Measurements from ENCODE around the gene SIM2.

SIM2 gene

DNA sequence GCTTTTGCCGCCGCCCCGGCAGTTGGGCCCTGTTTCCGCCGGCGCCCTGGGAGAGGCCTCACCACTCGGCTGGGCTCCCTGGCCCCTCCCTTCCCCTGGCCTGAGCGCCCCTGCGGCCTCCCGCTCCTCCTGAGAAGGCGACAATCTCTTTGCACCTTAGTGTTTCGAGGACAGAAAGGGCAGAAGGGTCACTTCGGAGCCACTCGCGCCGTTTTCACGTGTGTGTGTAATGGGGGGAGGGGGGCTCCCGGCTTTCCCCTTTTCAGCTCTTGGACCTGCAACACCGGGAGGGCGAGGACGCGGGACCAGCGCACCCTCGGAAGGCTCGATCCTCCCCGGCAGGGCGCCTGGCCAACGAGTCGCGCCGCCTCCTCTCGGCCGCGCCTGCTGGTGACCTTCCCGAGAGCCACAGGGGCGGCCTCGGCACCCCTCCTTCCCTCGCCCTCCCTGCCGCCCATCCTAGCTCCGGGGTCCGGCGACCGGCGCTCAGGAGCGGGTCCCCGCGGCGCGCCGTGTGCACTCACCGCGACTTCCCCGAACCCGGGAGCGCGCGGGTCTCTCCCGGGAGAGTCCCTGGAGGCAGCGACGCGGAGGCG lies 432 bp upstream of the SIM2 start:
- Histone ChIP-seq H3K4me3 (ENCODE audit: low read length) (no peak overlapping the region), H3F3A (ENCODE audit: control insufficient read depth, insufficient read depth) (no peaks in the 10 kb centered on the region), H3K36me3 (ENCODE audit: control insufficient read depth, low read length) (no peaks in the 10 kb centered on the region), H3K27me3 (ENCODE audit: control insufficient read depth, low read length) (peaks cover 6% of the 10 kb centered on the region; the same call in 1 of the 2 replicates), H3K9me2 (replicated peaks; ENCODE audit: control insufficient read depth, low read length) (no peaks in the 10 kb centered on the region), H3K4me2 (ENCODE audit: low read length) (no peak overlapping the region), H3K79me2 (ENCODE audit: control insufficient read depth, low read length) (no peaks in the 10 kb centered on the region), H4K20me1 (ENCODE audit: control insufficient read depth, insufficient read depth, low read depth, low read length) (no peaks in the 10 kb centered on the region), H3K27ac (ENCODE audit: low read depth, low read length) (no peak overlapping the region), H3K4me1 (ENCODE audit: control insufficient read depth, low read length) (no peaks in the 10 kb centered on the region), H3K9me3 (ENCODE audit: control insufficient read depth, insufficient read depth, low read length) (peaks cover 2% of the 10 kb centered on the region; the same call in 1 of the 2 replicates)
- TF ChIP-seq EZH2phosphoT487 (IDR thresholded peaks at IDR 0.05; ENCODE audit: borderline replicate concordance, low read length), result no peak
- TF ChIP-seq CTCF (IDR thresholded peaks at IDR 0.05; ENCODE audit: low read depth, low read length, poor library complexity, severe bottlenecking), result no peak

DNA sequence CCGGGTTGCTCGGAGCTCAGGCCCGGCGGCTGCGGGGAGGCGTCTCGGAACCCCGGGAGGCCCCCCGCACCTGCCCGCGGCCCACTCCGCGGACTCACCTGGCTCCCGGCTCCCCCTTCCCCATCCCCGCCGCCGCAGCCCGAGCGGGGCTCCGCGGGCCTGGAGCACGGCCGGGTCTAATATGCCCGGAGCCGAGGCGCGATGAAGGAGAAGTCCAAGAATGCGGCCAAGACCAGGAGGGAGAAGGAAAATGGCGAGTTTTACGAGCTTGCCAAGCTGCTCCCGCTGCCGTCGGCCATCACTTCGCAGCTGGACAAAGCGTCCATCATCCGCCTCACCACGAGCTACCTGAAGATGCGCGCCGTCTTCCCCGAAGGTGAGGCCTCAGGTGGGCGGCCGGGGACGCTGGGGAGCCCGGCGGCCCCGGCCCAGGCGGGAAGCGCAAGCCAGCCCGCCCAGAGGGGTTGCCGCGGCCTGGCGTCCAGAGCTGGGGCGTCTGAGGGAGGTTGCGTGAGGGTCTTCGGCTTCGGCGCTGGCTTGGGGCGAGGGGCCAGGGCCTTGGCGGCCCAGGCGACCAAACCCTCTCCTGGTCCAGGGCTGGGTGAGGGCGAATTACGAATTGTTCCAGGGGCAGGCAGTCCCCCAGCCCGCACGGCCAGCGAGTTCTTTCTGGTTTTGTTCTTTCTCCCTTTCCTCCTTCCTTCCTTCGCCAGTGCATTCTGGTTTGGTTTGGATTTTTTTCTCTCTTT lies 805 bp downstream of the SIM2 start:
- Histone ChIP-seq H3F3A (ENCODE audit: control insufficient read depth, insufficient read depth) (no peaks in the 10 kb centered on the region), H3K4me2 (ENCODE audit: low read length) (no peak overlapping the region), H3K27me3 (ENCODE audit: control insufficient read depth, low read length) (peaks cover 7% of the 10 kb centered on the region; the same call in 1 of the 2 replicates)

GRCh38 chr21:36700295-36700970 lies 1.5 kb downstream of the SIM2 start:
- Histone ChIP-seq H3K36me3 (ENCODE audit: control insufficient read depth, low read length) (no peaks in the 10 kb centered on the region), H3K4me3 (ENCODE audit: low read length) (no peak overlapping the region), H3K27ac (ENCODE audit: low read depth, low read length) (no peak overlapping the region), H3K79me2 (ENCODE audit: control insufficient read depth, low read length) (no peaks in the 10 kb centered on the region), H3F3A (ENCODE audit: control insufficient read depth, insufficient read depth) (no peaks in the 10 kb centered on the region), H3K4me2 (ENCODE audit: low read length) (no peak overlapping the region), H3K9me2 (replicated peaks; ENCODE audit: control insufficient read depth, low read length) (no peaks in the 10 kb centered on the region), H3K27me3 (ENCODE audit: control insufficient read depth, low read length) (peaks cover 10% of the 10 kb centered on the region), H3K4me1 (ENCODE audit: control insufficient read depth, low read length) (no peaks in the 10 kb centered on the region), H3K9me3 (ENCODE audit: control insufficient read depth, insufficient read depth, low read length) (peaks cover 2% of the 10 kb centered on the region; the same call in 1 of the 2 replicates), H4K20me1 (ENCODE audit: control insufficient read depth, insufficient read depth, low read depth, low read length) (no peaks in the 10 kb centered on the region)
- TF ChIP-seq CTCF (IDR thresholded peaks at IDR 0.05; ENCODE audit: low read depth, low read length, poor library complexity, severe bottlenecking), result no peak
- TF ChIP-seq EZH2phosphoT487 (IDR thresholded peaks at IDR 0.05; ENCODE audit: borderline replicate concordance, low read length), result no peak

More for the DNA sequence above, 805 bp downstream of the SIM2 start:
- Histone ChIP-seq H3K27ac (ENCODE audit: low read depth, low read length) (no peak overlapping the region), H3K79me2 (ENCODE audit: control insufficient read depth, low read length) (no peaks in the 10 kb centered on the region), H3K9me2 (replicated peaks; ENCODE audit: control insufficient read depth, low read length) (no peaks in the 10 kb centered on the region), H3K9me3 (ENCODE audit: control insufficient read depth, insufficient read depth, low read length) (peaks cover 2% of the 10 kb centered on the region; the same call in 1 of the 2 replicates), H3K4me3 (ENCODE audit: low read length) (no peak overlapping the region), H3K4me1 (ENCODE audit: control insufficient read depth, low read length) (no peaks in the 10 kb centered on the region), H3K36me3 (ENCODE audit: control insufficient read depth, low read length) (no peaks in the 10 kb centered on the region), H4K20me1 (ENCODE audit: control insufficient read depth, insufficient read depth, low read depth, low read length) (no peaks in the 10 kb centered on the region)
- TF ChIP-seq CTCF (IDR thresholded peaks at IDR 0.05; ENCODE audit: low read depth, low read length, poor library complexity, severe bottlenecking), result no peak
- TF ChIP-seq EZH2phosphoT487 (IDR thresholded peaks at IDR 0.05; ENCODE audit: borderline replicate concordance, low read length), result no peak

All from DOHH2 (cell line).